DOHH2 (cell line): ENCODE measurements around the gene GRIA3.

Experiments used
- H3F3A ChIP-seq: fragments of 200-600 bp; sonication (generic), shearing (Covaris generic); 2 replicates; pipeline ENCODE4 v1.6.0; 2016; ENCODE audit warnings: antibody characterized with exemption, mild to moderate bottlenecking; ENCODE audit not compliant: control insufficient read depth, insufficient read depth
- H3K27ac ChIP-seq: fragments of 200-600 bp; sonication (generic); 2 replicates; pipeline ENCODE4 v1.5.1; 2014; ENCODE audit warnings: low read depth, mild to moderate bottlenecking, low read length, moderate library complexity
- H3K27me3 ChIP-seq: fragments of 200-600 bp; sonication (generic); 2 replicates; pipeline ENCODE4 v1.6.1; 2014; ENCODE audit warnings: mild to moderate bottlenecking, low read length, mixed read lengths; ENCODE audit not compliant: control insufficient read depth
- H3K36me3 ChIP-seq: fragments of 200-600 bp; sonication (generic); 2 replicates; pipeline ENCODE4 v1.6.1; 2014; ENCODE audit warnings: mild to moderate bottlenecking, low read length, moderate library complexity, mixed read lengths; ENCODE audit not compliant: control insufficient read depth
- H3K4me1 ChIP-seq: fragments of 200-600 bp; sonication (generic); 2 replicates; pipeline ENCODE4 v1.6.1; 2014; ENCODE audit warnings: mild to moderate bottlenecking, low read length, mixed read lengths; ENCODE audit not compliant: control insufficient read depth
- H3K4me2 ChIP-seq: fragments of 200-600 bp; sonication (generic); 2 replicates; pipeline ENCODE4 v1.6.0; 2014; ENCODE audit warnings: mild to moderate bottlenecking, low read length, moderate library complexity
- H3K4me3 ChIP-seq: fragments of 200-600 bp; sonication (generic); 2 replicates; pipeline ENCODE4 v1.5.1; 2014; ENCODE audit warnings: mild to moderate bottlenecking, low read length, mixed read lengths
- H3K79me2 ChIP-seq: fragments of 200-600 bp; sonication (generic); 2 replicates; pipeline ENCODE4 v1.6.1; 2014; ENCODE audit warnings: mild to moderate bottlenecking, low read length, mixed read lengths; ENCODE audit not compliant: control insufficient read depth
- H3K9me2 ChIP-seq: fragments of 200-600 bp; sonication (generic); replicated peaks from 2 replicates; pipeline ENCODE4 v1.6.1; 2014; ENCODE audit warnings: mild to moderate bottlenecking, low read length, mixed read lengths; ENCODE audit not compliant: control insufficient read depth
- H3K9me3 ChIP-seq: fragments of 200-600 bp; sonication (generic); 2 replicates; pipeline ENCODE4 v1.6.1; 2014; ENCODE audit warnings: antibody characterized with exemption, low read length, mixed read lengths; ENCODE audit not compliant: control insufficient read depth, insufficient read depth
- H4K20me1 ChIP-seq: fragments of 200-600 bp; sonication (generic); 2 replicates; pipeline ENCODE4 v1.6.0; 2014; ENCODE audit warnings: low read depth, mild to moderate bottlenecking, antibody characterized with exemption, low read length, moderate library complexity; ENCODE audit not compliant: control insufficient read depth, insufficient read depth
- CTCF ChIP-seq: fragments of 200-600 bp; sonication (generic); IDR thresholded peaks from one replicate; pipeline ENCODE4 v1.5.1; 2014; ENCODE audit warnings: antibody characterized with exemption, mild to moderate bottlenecking, low read depth, low read length; ENCODE audit not compliant: poor library complexity, severe bottlenecking
- EZH2phosphoT487 ChIP-seq: fragments of 200-600 bp; sonication (generic); IDR thresholded peaks from 2 replicates; pipeline ENCODE4 v1.6.1; 2017; ENCODE audit warnings: borderline replicate concordance, mild to moderate bottlenecking, antibody characterized with exemption, low read length, moderate library complexity, mixed read lengths

Gene GRIA3

GRCh38 chrX:123447506-123447905 is 263.4 kb downstream of the GRIA3 start:
- Histone ChIP-seq H4K20me1 (no peaks in the 10 kb centered on the region), H3K4me3 (no peak overlapping the region), H3K9me2 (no peaks in the 10 kb centered on the region), H3F3A (no peaks in the 10 kb centered on the region), H3K27me3 (no peaks in the 10 kb centered on the region), H3K9me3 (no peaks in the 10 kb centered on the region), H3K36me3 (no peaks in the 10 kb centered on the region), H3K79me2 (no peaks in the 10 kb centered on the region), H3K4me1 (no peaks in the 10 kb centered on the region), H3K27ac (no peak overlapping the region), H3K4me2 (no peak overlapping the region)
- TF ChIP-seq EZH2phosphoT487 (no peak), CTCF (no peak)

GRCh38 chrX:123449335-123449734 is 265.3 kb downstream of the GRIA3 start:
- Histone ChIP-seq H3F3A (no peaks in the 10 kb centered on the region), H3K4me1 (no peaks in the 10 kb centered on the region), H3K27ac (no peak overlapping the region), H4K20me1 (no peaks in the 10 kb centered on the region), H3K9me2 (no peaks in the 10 kb centered on the region), H3K27me3 (no peaks in the 10 kb centered on the region), H3K79me2 (no peaks in the 10 kb centered on the region), H3K4me3 (no peak overlapping the region), H3K4me2 (no peak overlapping the region), H3K36me3 (no peaks in the 10 kb centered on the region), H3K9me3 (no peaks in the 10 kb centered on the region)
- TF ChIP-seq EZH2phosphoT487 = no peak
- TF ChIP-seq CTCF = no peak

- Histone ChIP-seq H3K4me3 (no peak overlapping the region), H3F3A (no peaks in the 10 kb centered on the region), H3K9me2 (no peaks in the 10 kb centered on the region), H3K27me3 (no peaks in the 10 kb centered on the region), H3K4me1 (no peaks in the 10 kb centered on the region), H3K36me3 (no peaks in the 10 kb centered on the region), H3K79me2 (no peaks in the 10 kb centered on the region), H3K4me2 (no peak overlapping the region), H3K27ac (no peak overlapping the region), H3K9me3 (no peaks in the 10 kb centered on the region), H4K20me1 (no peaks in the 10 kb centered on the region)
- TF ChIP-seq CTCF (peak; percentile 45), EZH2phosphoT487 (no peak)
Observed at GRCh38 chrX:123450222-123450621, 266.1 kb downstream of the GRIA3 start.
